ENCODE data around the gene LONRF3.

DNA sequence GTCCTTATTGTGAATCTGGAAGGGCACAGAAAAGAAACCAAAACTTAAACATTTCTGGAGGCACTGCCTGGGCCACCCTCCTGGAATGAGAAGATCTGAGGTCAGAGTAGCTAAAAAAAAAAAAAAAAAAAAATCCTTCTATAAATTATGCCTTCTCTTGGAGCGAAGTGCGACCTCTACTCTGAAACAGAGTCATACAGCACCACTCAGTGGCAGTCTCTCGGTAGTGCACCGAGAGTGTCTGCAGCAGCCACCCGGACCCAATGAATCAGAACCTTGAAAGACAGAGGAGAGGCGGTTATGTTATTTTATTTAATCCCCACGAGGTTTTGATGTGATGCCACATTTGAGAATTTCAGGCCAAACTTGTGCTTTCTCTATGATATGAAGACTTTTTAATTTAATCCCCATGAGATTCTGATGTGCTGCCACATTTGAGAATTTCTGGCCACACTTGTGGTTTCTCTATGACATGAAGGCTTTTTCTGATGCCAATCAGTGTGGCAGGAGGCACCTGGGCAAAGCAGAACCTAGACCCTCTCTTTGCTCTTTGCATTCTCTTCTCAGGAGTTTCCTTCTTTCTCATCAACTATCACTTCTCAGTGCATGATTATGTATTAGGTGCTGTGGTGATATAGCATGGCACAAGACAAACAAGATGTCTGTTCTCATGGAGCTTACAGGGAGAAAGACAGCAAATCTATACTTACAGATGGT is 92.8 kb downstream of the LONRF3 start:
- TF ChIP-seq EP300 (IDR thresholded peaks at IDR 0.05): no peak
- peak in 4 of 6 experiments; percentile 45 to 64 (median 56) for TF ChIP-seq CTCF (IDR thresholded peaks at IDR 0.05)
- TF ChIP-seq POLR2AphosphoS5 (IDR thresholded peaks at IDR 0.05): no peak
